Neural progenitor cell (in vitro differentiated cells): ENCODE results near the gene VAMP7.

Experiments used
- EZH2 ChIP-seq: fragments of 200-600 bp; sonication (generic); IDR thresholded peaks from 2 replicates; pipeline ENCODE4 v1.6.1; 2017; ENCODE audit warnings: antibody characterized with exemption, mild to moderate bottlenecking, moderate library complexity
- EZH2phosphoT487 ChIP-seq: fragments of 200-600 bp; sonication (generic); IDR thresholded peaks from 2 replicates; pipeline ENCODE4 v1.6.1; 2017; ENCODE audit warnings: antibody characterized with exemption

DNA sequence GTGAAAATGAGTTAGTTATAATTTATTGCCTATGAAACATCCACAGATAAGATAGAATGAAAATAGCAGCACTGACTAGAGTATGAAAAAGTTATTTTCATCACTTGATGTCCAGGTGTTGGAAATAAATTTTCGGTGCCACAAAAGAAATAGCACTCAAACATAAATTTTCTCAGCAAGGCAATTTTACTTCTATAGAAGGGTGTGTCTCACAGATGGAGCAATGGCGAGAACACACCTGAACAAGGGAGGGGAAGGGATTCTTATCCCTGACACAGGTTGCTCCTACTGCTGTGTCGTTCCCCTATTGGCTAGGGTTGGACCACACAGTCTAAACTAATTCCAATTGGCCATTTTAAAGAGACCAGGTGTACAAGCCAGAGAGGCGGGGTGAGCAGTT lies 13.3 kb upstream of the VAMP7 start:
- no peak for TF ChIP-seq EZH2phosphoT487
- TF ChIP-seq EZH2: no peak
